Activated T-cell treated with anti-CD3 and anti-CD28 coated beads for 4 hours (primary cell): ENCODE results near the gene ENOPH1.
"Not testable (repeated sequence)": the region's sequence is repeated elsewhere in the genome, so short reads cannot be mapped to it uniquely, and the experiment has no call there.

Experiments used
- DNase-seq: peaks from one replicate; pipeline ENCODE4 v3.0.0-alpha.2; 2020

ENOPH1 gene

DNA sequence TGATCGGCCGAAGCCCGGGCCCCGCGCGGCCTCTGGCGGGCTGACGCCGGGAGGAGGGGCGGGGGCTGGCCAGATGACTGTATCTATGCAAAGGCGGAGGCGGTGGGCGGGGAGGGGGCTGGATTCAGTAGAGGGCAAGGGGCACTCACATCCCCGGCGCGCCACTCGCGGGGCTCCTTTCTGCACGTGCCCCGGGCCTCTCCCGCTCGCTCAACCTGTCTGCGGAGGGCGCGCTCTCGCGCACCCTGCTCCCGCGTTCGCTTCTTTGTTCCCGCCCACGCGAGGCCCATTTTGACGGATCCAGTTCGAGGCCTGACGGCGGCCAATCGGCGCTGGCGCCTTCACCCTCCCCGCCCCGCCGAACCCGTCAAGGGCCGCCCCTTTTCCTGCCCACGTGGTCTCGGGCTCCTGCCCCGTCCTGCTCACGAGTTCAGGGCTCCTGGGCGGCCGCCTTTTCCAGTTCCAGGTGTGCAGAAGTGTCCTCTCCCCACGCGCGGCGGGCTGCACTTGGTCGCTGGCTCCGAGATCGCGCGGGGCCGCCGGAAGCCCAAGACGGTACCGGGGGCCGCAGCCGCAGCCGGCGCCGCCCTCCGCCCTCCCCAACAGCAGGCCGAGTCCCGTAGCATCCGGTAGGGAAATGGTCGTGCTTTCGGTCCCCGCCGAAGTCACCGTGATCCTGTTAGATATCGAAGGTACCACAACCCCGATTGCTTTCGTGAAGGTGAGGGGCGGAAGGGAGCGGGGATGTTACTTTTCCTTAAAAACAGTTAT lies at the start of gene ENOPH1, which contains the start of gene HNRNPDL:
Gene ENOPH1 (plus strand): TSS at position 398 of the 771 bp plus-strand sequence. CDS start 240 bp downstream, at position 638.
Gene HNRNPDL (minus strand): TSS at position 270 of the 771 bp plus-strand sequence. CDS start 772 bp downstream, outside the sequence.
- DNase-seq, result peak; percentile 97

DNA sequence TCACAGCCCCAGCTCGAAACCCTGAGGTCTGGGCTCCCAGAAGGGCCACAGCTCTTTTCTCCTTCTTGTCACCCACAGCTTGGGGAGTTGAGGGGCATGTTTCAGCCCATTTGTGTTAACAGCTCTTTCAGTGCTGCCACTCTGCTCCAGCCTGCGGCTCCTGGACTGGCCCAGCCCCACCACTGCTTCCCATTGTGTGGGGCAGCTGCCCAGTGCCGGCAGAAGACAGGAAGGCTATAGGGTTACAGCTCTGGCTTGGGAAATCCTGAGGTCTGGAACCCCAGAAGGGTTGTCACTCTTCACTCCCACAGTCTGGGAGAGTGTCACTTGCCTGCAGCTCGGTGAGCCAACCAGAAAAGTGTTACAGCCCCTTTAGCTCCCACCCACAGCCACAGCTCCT lies 49.6 kb upstream of the ENOPH1 start:
- no peak for DNase-seq

- DNase-seq, result no peak
Measured at GRCh38 chr4:82381235-82381634, 49.2 kb upstream of the ENOPH1 start.

- no peak for DNase-seq
Measured at GRCh38 chr4:82381661-82382296, 48.6 kb upstream of the ENOPH1 start.

GRCh38 chr4:82382751-82383150 lies 47.6 kb upstream of the ENOPH1 start:
- DNase-seq, result no peak

GRCh38 chr4:82386312-82386711 lies 44.1 kb upstream of the ENOPH1 start:
- not testable (repeated sequence) for DNase-seq

DNA sequence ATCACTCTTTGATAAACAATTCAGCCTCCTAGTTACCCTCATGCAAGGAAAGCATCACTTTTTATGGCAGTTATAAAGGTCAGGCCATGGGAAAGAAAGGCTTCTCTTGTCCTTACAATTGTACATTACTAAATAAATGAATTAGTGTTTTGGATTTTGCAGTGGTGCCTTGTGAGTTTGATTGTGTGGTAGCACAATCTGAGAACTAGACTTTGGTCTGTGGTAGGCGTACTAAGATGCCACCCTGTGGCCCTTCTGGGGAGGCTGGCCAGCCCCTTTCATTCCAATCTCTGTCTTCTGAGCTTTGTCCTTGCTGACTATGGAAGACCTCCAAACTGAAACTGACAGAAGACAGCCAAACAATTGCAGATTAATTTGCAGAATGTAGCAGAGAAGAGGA lies 42.0 kb upstream of the ENOPH1 start:
- DNase-seq, result no peak

GRCh38 chr4:82390061-82390460 lies 40.3 kb upstream of the ENOPH1 start:
- not testable (repeated sequence) for DNase-seq

DNA sequence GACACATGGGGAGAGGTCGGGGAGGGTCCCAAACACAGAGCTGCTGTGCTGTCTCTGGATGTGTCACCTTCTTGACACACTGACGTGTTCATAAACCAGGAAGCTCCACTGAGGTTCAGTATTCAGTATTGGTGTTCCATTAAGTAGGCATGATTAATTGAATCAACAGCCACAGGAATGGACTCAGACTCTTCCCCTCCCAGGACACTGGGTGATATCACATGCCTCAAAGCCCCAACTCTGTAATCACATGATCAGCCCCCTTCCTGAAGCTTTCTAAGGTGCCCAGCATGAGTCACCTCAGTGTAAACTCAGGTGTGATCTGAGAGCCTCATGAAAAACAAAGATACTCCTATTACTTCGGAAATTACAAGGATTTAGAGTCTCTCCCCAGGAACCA lies 35.5 kb upstream of the ENOPH1 start:
- DNase-seq, result no peak

DNA sequence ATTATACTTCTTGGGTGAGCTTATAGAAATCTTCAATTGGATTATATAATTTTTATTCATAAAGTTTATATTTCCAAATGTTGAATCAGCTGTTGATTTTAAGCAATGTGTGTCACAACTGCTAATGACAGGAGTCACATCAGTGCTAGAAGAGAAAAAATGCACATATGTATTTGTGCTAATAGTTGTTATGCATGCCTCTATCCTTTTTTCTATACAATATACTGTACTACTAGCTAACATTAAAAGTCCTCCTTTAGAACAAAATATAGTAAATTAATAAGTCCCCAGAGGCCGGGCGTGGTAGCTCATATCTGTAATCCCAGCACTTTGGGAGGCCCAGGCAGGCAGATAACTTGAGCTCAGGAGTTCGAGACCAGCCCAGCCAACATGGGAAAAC lies 32.9 kb upstream of the ENOPH1 start:
- no peak for DNase-seq

DNA sequence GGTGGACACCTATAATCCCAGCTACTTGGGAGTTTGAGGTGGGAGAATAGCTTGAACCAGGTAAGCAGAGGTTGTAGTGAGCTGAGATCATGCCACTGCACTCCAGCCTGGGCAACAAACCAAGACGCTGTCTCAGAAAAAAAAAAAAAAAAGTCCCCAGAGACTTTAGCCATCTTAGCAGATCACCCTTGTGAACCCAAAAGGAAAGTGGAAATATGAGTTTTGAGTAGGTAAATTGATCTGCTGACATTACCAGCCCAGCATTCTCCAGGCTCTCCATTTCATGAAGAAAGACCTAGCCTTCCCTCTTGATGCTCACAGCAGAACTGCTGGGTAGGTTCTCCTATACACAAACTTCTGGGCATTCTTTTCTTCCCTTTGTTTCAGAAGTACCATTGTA lies 32.1 kb upstream of the ENOPH1 start:
- DNase-seq, result no peak

DNA sequence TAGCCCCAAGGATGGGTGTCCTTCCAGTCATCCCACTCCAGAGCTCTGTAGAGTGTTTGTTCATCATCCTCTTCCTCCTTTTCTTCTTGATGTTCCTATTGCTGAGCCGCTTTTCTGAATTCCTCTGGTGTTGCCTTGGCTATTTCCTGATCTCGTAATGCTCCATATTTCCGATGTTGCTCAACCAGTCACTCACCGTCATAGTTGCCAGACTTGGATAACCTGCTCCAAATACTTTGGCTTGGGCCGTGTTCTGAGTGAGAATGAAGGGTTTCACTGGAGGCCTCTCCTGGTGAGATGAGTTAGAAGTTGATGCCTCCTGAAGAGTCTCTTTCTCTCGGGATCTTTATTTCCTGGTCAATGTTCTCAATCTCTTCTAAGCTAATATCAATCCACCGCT lies 28.8 kb upstream of the ENOPH1 start:
- no peak for DNase-seq

GRCh38 chr4:82402196-82402775 lies 28.1 kb upstream of the ENOPH1 start:
- no peak for DNase-seq

GRCh38 chr4:82403725-82404124 lies 26.7 kb upstream of the ENOPH1 start:
- no peak for DNase-seq

DNA sequence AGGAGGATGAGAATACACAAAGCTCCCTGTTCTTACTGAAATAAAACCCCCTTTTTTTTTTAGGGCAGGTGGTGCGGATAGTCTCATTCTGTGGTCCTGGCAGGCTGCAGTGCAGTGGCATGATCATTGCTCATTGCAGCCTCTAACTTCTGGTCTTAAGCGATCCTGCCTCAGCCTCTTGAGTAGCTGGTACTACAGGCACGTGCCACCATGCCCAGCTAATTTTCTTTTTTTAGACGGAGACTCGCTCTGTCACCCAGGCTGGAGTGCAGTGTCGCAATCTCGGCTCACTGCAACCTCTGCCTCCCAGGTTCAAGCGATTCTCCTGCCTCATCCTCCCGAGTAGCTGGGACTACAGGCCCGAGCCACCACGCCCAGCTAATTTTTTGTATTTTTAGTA lies 15.3 kb upstream of the ENOPH1 start:
- not testable (repeated sequence) for DNase-seq

DNA sequence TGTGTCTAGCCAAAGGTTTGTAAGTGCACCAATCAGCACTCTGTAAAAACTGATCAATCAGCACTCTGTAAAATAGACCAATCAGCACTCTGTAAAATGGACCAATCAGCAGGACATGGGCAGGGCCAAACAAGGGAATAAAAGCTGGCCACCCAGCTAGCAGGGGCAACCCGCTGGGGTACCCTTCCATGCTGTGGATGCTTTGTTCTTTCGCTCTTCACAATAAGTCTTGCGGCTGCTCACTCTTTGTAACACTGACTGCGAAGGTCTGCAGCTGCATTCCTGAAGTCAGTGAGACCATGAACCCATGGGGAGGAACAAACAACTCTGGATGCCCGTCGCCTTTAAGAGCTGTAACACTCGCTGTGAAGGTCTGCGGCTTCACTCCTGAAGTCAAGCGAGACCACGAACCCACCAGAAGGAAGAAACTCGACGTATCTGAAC lies 14.4 kb upstream of the ENOPH1 start:
- DNase-seq, result no peak

DNA sequence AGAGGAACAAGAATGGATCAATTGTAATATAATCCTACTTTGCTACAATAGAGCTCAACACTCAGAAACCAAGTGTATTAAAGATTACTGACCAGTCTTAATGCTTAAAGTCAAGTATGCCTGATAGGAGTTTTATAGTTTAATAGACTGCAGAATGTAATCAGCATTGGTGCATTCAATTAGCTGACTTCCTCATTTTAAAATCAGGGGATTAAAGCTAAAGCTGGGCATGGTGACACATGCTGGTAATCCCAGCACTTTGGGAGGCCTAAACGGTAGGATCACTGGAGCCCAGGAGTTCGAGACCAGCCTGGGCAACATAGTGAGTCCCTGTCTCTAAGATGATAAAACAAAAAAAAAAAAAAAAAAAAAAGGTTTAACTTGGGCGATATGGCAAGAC lies 10.9 kb upstream of the ENOPH1 start:
- DNase-seq, result no peak

DNA sequence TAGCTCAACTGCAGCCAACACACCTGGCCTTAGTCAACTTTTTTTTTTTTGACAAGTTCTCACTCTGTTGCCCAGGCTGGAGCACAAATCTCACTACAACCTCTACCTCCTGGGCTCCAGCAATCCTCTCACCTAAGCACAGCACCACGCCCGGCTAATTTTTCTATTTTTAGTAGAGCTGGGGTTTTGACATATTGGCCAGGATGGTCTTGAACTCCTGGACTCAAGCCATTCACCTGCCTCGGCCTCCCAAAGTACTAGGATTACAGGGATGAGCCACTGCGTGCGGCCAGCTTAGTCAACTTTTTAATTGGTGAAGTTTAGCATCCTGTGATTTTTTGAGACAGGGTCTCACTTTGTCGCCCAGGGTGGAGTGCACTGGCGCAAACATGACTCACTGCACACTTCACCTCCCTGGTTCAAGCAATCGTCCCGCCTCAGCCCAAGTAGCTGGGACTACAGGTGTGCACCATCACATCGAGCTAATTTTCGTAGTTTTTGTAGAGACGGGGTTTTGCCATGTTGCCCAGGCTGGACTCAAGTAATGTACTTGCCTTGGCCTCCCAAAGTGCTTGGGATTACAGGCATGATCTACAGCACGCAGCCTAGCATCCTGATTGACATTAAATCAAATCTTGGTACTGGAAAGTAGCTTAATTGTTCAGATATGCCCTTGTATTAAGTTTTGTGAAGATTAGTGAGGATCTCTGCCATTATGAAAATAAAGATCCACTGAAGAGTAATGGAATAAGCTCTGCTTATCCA lies 8.4 kb upstream of the ENOPH1 start:
- DNase-seq, result no peak

GRCh38 chr4:82422616-82423015 lies 7.8 kb upstream of the ENOPH1 start:
- no peak for DNase-seq

- DNase-seq, result no peak
Measured at GRCh38 chr4:82423245-82424054, 6.9 kb upstream of the ENOPH1 start.

GRCh38 chr4:82425478-82425877 lies 4.9 kb upstream of the ENOPH1 start:
- DNase-seq, result no peak

- no peak for DNase-seq
Measured at GRCh38 chr4:82428526-82428968, 1.8 kb upstream of the ENOPH1 start.
